Lung microvascular endothelial cell (primary cell): ENCODE results near the gene TGFBI. TPM values are rescaled to one million over a fixed set of nuclear protein-coding genes. Genes with fewer than 3 reads are reported as not detected.

Experiments used
- DNase-seq, 2 donors: peaks; one replicate each; pipeline versions ENCODE4 v3.0.0 to v3.0.0-alpha.2; 2010; ENCODE audit warnings: low read depth in 2 of 2
- total RNA-seq: library from RNA; depleted of rRNA; stranded (reverse); fragments of >200 nt; gene quantifications from 2 replicates; pipeline ENCODE4 v1.2.1, GENCODE V29; 2014

TGFBI gene
- total RNA-seq, 1 donor from 2014 or later = 3.8 TPM

GRCh38 chr5:136001466-136001981 is 27.3 kb upstream of the TGFBI start:
- no peak for DNase-seq

- DNase-seq = no peak
Observed at GRCh38 chr5:136004436-136004835, 24.4 kb upstream of the TGFBI start.

- DNase-seq = no peak
Observed at GRCh38 chr5:136005476-136005875, 23.3 kb upstream of the TGFBI start.

- DNase-seq = peak in 1 of 2 donors; percentile 68
Observed at GRCh38 chr5:136006164-136006563, 22.6 kb upstream of the TGFBI start.

- DNase-seq = peak in 1 of 2 donors; percentile 75
Observed at GRCh38 chr5:136006761-136007251, 22.0 kb upstream of the TGFBI start.

GRCh38 chr5:136007271-136007670 is 21.5 kb upstream of the TGFBI start:
- DNase-seq = no peak

- DNase-seq = peak; percentile 71 to 92
Observed at GRCh38 chr5:136011414-136012001, 17.3 kb upstream of the TGFBI start.

GRCh38 chr5:136012041-136012804 is 16.6 kb upstream of the TGFBI start:
- DNase-seq = peak in 1 of 2 donors; percentile 65

- DNase-seq = no peak
Observed at GRCh38 chr5:136013559-136013958, 15.2 kb upstream of the TGFBI start.

- DNase-seq = no peak
Observed at GRCh38 chr5:136014049-136015002, 14.5 kb upstream of the TGFBI start.

- no peak for DNase-seq
Observed at GRCh38 chr5:136015003-136015375, 13.8 kb upstream of the TGFBI start.

GRCh38 chr5:136015966-136016650 is 12.7 kb upstream of the TGFBI start:
- DNase-seq = no peak

- DNase-seq = peak in 1 of 2 donors; percentile 79
Observed at GRCh38 chr5:136016945-136017530, 11.8 kb upstream of the TGFBI start.

- peak; percentile 59 to 86 for DNase-seq
Observed at GRCh38 chr5:136018814-136019783, 9.7 kb upstream of the TGFBI start.

- no peak for DNase-seq
Observed at GRCh38 chr5:136020001-136020382, 8.8 kb upstream of the TGFBI start.

GRCh38 chr5:136020383-136021015 is 8.3 kb upstream of the TGFBI start:
- DNase-seq = peak; percentile 64 to 83

GRCh38 chr5:136021016-136021405 is 7.8 kb upstream of the TGFBI start:
- DNase-seq = peak in 1 of 2 donors; percentile 63

- DNase-seq = no peak
Observed at GRCh38 chr5:136022965-136023364, 5.8 kb upstream of the TGFBI start.

GRCh38 chr5:136023958-136024541 is 4.7 kb upstream of the TGFBI start:
- no peak for DNase-seq
